Measurements from ENCODE around the gene PIP5KL1. TPM values are rescaled to one million over a fixed set of nuclear protein-coding genes. Genes with fewer than 3 reads are reported as not detected.

The PIP5KL1 gene
- total RNA-seq, 1 donor from 2014 or later = 0.57 TPM

Other genes with a start within 250 kb of the PIP5KL1 start
- gene CFAP157, start 223.8 kb downstream of the PIP5KL1 start, total RNA-seq = not detected
- gene PTRH1, start 215.1 kb downstream of the PIP5KL1 start, total RNA-seq = 13.4 TPM
- gene TTC16, start 214.7 kb downstream of the PIP5KL1 start, total RNA-seq = 0.16 TPM
- 4.4 TPM for gene TOR2A, start 195.5 kb downstream of the PIP5KL1 start, total RNA-seq
- gene SH2D3C, start 152.1 kb downstream of the PIP5KL1 start, total RNA-seq = 16.0 TPM
- gene CDK9, start 144.7 kb downstream of the PIP5KL1 start, total RNA-seq = 48.7 TPM
- gene FPGS, start 127.9 kb downstream of the PIP5KL1 start, total RNA-seq = 36.5 TPM
- gene ENG, start 76.1 kb downstream of the PIP5KL1 start, total RNA-seq = 244 TPM
- gene AK1, start 53.1 kb downstream of the PIP5KL1 start, total RNA-seq = 484 TPM
- 49.4 TPM for gene ST6GALNAC6, start 31.2 kb downstream of the PIP5KL1 start, total RNA-seq
- 48.1 TPM for gene ST6GALNAC4, start 13.7 kb downstream of the PIP5KL1 start, total RNA-seq
- gene DPM2, start 7.1 kb upstream of the PIP5KL1 start, total RNA-seq = 14.9 TPM
- gene EEIG1, start 50.2 kb upstream of the PIP5KL1 start, total RNA-seq = 24.1 TPM
- gene NAIF1, start 136.5 kb upstream of the PIP5KL1 start, total RNA-seq = 6.2 TPM
- 5.6 TPM for gene SLC25A25, start 137.5 kb upstream of the PIP5KL1 start, total RNA-seq
- 136 TPM for gene PTGES2, start 197.0 kb upstream of the PIP5KL1 start, total RNA-seq
- gene LCN2, start 218.7 kb upstream of the PIP5KL1 start, total RNA-seq = 2.0 TPM
- 65.7 TPM for gene BBLN, start 229.5 kb upstream of the PIP5KL1 start, total RNA-seq